Measurements from ENCODE around the gene MGRN1. TPM values are rescaled to one million over a fixed set of nuclear protein-coding genes. Genes with fewer than 3 reads are reported as not detected.

The MGRN1 gene
- total and polyA plus RNA-seq, 2 experiments from 2014 or later = 29.2 to 30.8 TPM

GRCh38 chr16:4610011-4611005, 14.3 kb upstream of the MGRN1 start:
- Histone ChIP-seq H3K27me3 (no peaks in the 10 kb centered on the region), H3K4me3 (no peak overlapping the region), H2AFZ (no peak overlapping the region), H3K79me2 (peaks cover 46% of the 10 kb centered on the region), H3K4me2 (no peak overlapping the region), H3K36me3 (replicated peaks; ENCODE audit: insufficient read depth, low read depth) (no peaks in the 10 kb centered on the region), H4K20me1 (ENCODE audit: insufficient read depth, poor library complexity, severe bottlenecking) (peaks cover 40% of the 10 kb centered on the region), H3K9me3 (ENCODE audit: low read depth) (no peaks in the 10 kb centered on the region), H3K4me1 (ENCODE audit: insufficient read depth) (peaks cover 20% of the 10 kb centered on the region), H3K9me2 (replicated peaks; ENCODE audit: insufficient read depth) (no peaks in the 10 kb centered on the region), H3K27ac (no peak overlapping the region)
- no peak for DNase-seq (ENCODE audit: low spot score)
- TF ChIP-seq EZH2 (IDR thresholded peaks at IDR 0.05; ENCODE audit: borderline replicate concordance) (no peak), CTCF (IDR thresholded peaks at IDR 0.05; ENCODE audit: poor library complexity) (no peak), EZH2phosphoT487 (IDR thresholded peaks at IDR 0.05; ENCODE audit: low read depth, severe bottlenecking, unreplicated experiment) (no peak)
- WGBS (ENCODE audit: low lambda C conversion rate, missing lambda C conversion rate) = 90% methylated on average over 28 of the region's 32 CpGs

- Histone ChIP-seq H2AFZ (no peak overlapping the region), H3K79me2 (peaks cover 46% of the 10 kb centered on the region), H3K4me1 (ENCODE audit: insufficient read depth) (peaks cover 27% of the 10 kb centered on the region), H3K36me3 (replicated peaks; ENCODE audit: insufficient read depth, low read depth) (no peaks in the 10 kb centered on the region), H3K9me3 (ENCODE audit: low read depth) (no peaks in the 10 kb centered on the region), H3K27me3 (no peaks in the 10 kb centered on the region), H3K27ac (peak overlapping the region; percentile 55), H3K4me3 (no peak overlapping the region), H3K9me2 (replicated peaks; ENCODE audit: insufficient read depth) (no peaks in the 10 kb centered on the region), H3K4me2 (peak overlapping the region; percentile 98), H4K20me1 (ENCODE audit: insufficient read depth, poor library complexity, severe bottlenecking) (peaks cover 40% of the 10 kb centered on the region)
- peak; percentile 55 for DNase-seq (ENCODE audit: low spot score)
- TF ChIP-seq CTCF (IDR thresholded peaks at IDR 0.05; ENCODE audit: poor library complexity) (no peak), EZH2 (IDR thresholded peaks at IDR 0.05; ENCODE audit: borderline replicate concordance) (no peak), EZH2phosphoT487 (IDR thresholded peaks at IDR 0.05; ENCODE audit: low read depth, severe bottlenecking, unreplicated experiment) (no peak)
- WGBS (ENCODE audit: low lambda C conversion rate, missing lambda C conversion rate) = 92% methylated on average over 22 of the region's 22 CpGs
These were observed 13.1 kb upstream of the MGRN1 start for GRCh38 chr16:4611337-4612021.

DNA sequence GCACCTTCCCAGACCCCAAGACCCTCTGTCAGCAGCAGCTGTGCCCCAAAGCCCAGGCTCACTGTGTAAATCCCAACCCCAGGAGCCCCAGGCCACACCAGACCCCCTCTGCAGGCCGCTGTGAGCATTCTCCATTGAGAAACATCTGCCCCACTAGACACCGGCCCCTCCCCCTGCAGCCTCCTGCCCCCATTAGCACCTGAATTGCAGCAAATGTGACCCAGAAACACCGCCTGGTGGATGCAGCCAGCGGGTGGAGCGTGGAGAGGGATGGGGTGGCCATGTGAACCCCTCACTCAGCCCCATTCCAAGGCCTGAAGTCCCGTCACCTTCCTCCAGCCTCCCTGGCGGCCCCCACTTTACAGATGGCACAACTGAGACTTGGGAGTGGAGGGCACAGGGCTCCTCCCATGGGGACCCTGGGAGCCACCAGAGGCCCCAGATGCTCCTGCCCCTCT, 12.1 kb upstream of the MGRN1 start:
- no peaks in the 10 kb centered on the region for H3K9me2 ChIP-seq (replicated peaks; ENCODE audit: insufficient read depth)
- H3K27ac ChIP-seq = no peak overlapping the region
- H3K4me3 ChIP-seq = no peak overlapping the region
- peak overlapping the region; percentile 98 for H3K4me2 ChIP-seq
- peaks cover 36% of the 10 kb centered on the region for H3K4me1 ChIP-seq (ENCODE audit: insufficient read depth)
- no peaks in the 10 kb centered on the region for H3K27me3 ChIP-seq
- peaks cover 40% of the 10 kb centered on the region for H4K20me1 ChIP-seq (ENCODE audit: insufficient read depth, poor library complexity, severe bottlenecking)
- H3K36me3 ChIP-seq (replicated peaks; ENCODE audit: insufficient read depth, low read depth) = no peaks in the 10 kb centered on the region
- H3K9me3 ChIP-seq (ENCODE audit: low read depth) = no peaks in the 10 kb centered on the region
- H2AFZ ChIP-seq = no peak overlapping the region
- peaks cover 52% of the 10 kb centered on the region for H3K79me2 ChIP-seq
- WGBS (ENCODE audit: low lambda C conversion rate, missing lambda C conversion rate) = 85% methylated on average over 7 of the region's 7 CpGs
- TF ChIP-seq EZH2 (IDR thresholded peaks at IDR 0.05; ENCODE audit: borderline replicate concordance) (no peak), EZH2phosphoT487 (IDR thresholded peaks at IDR 0.05; ENCODE audit: low read depth, severe bottlenecking, unreplicated experiment) (no peak), CTCF (IDR thresholded peaks at IDR 0.05; ENCODE audit: poor library complexity) (no peak)
- no peak for DNase-seq (ENCODE audit: low spot score)

All from hepatocyte (in vitro differentiated cells).